H1 (cell line): ENCODE data around the gene RASGRP4. TPM values are rescaled to one million over a fixed set of nuclear protein-coding genes. Genes with fewer than 3 reads are reported as not detected.

Experiments
- CTCF ChIA-PET: fragments of 300-600 bp; sonication (Branson Sonifier 250); formaldehyde crosslinking; loops from one replicate; lab custom pipeline; 2021; ENCODE audit not compliant: partially characterized antibody; lab: Charles Lee
- POLR2A ChIA-PET: fragments of 300-600 bp; sonication (Branson Sonifier 250); formaldehyde crosslinking; loops from one replicate; lab custom pipeline; 2021; ENCODE audit warnings: inconsistent platforms; ENCODE audit not compliant: partially characterized antibody; lab: Charles Lee
- DNase-seq, 2 experiments: peaks; one replicate each; pipeline versions ENCODE4 v3.0.0 to v3.0.0-alpha.2; 2010 to 2022; ENCODE audit warnings: low spot score in 2 of 2, low read depth in 1 of 2, mixed read lengths in 1 of 2
- FAIRE-seq: peaks from 2 replicates; lab custom pipeline; 2011; peaks lifted over from hg19 to GRCh38; lab: Jason Lieb, UNC
- H2AFZ ChIP-seq: 2 replicates; pipeline ENCODE4 v1.8.1; 2012; ENCODE audit warnings: low read length, inconsistent platforms
- H2AK5ac ChIP-seq: 2 replicates; pipeline ENCODE4 v1.6.1; 2013; ENCODE audit warnings: low read depth, low read length
- H2BK120ac ChIP-seq: replicated peaks from 2 replicates; pipeline ENCODE3; 2013; ENCODE audit warnings: low read depth, low read length, inconsistent platforms
- H2BK12ac ChIP-seq: 2 replicates; pipeline ENCODE4 v1.6.1; 2013; ENCODE audit warnings: low read depth, low read length
- H2BK15ac ChIP-seq: 2 replicates; pipeline ENCODE4 v1.6.1; 2013; ENCODE audit warnings: low read length
- H2BK20ac ChIP-seq: 2 replicates; pipeline ENCODE4 v1.6.1; 2013; ENCODE audit warnings: low read length
- H2BK5ac ChIP-seq: 2 replicates; pipeline ENCODE4 v1.6.1; 2013; ENCODE audit warnings: low read depth, low read length
- H3K14ac ChIP-seq: 2 replicates; pipeline ENCODE4 v1.6.1; 2013; ENCODE audit warnings: inconsistent platforms; ENCODE audit not compliant: insufficient read length
- H3K18ac ChIP-seq: 2 replicates; pipeline ENCODE4 v1.6.1; 2013; ENCODE audit warnings: low read length; ENCODE audit errors: extremely low read depth
- H3K23ac ChIP-seq: 2 replicates; pipeline ENCODE4 v1.6.1; 2013; ENCODE audit warnings: inconsistent platforms; ENCODE audit not compliant: insufficient read length
- H3K23me2 ChIP-seq: 2 replicates; pipeline ENCODE4 v1.6.1; 2013; ENCODE audit warnings: low read depth, low read length
- H3K27ac ChIP-seq: 2 replicates; pipeline ENCODE4 v1.6.1; 2011; ENCODE audit warnings: low read depth, low read length, inconsistent platforms
- H3K27me3 ChIP-seq, 4 experiments: replicated peaks in 1 of 4; 1 replicate in 1 of 4; 2 replicates in 3 of 4; pipeline versions ENCODE4 v1.6.1 to v1.8.1; 2011 to 2013; ENCODE audit warnings: low read length in 3 of 4, mild to moderate bottlenecking in 3 of 4, inconsistent platforms in 2 of 4, mixed read lengths in 2 of 4, moderate library complexity in 1 of 4; ENCODE audit not compliant: control insufficient read depth in 3 of 4, insufficient read depth in 3 of 4; ENCODE audit errors: extremely low read depth in 1 of 4
- H3K36me3 ChIP-seq, 4 experiments: 2 replicates each; pipeline versions ENCODE4 v1.6.1 to v1.8.1; 2011 to 2013; ENCODE audit warnings: mild to moderate bottlenecking in 4 of 4, low read length in 3 of 4, moderate library complexity in 2 of 4, control low read depth in 1 of 4, inconsistent platforms in 1 of 4; ENCODE audit not compliant: insufficient read depth in 4 of 4, control insufficient read depth in 2 of 4
- H3K4ac ChIP-seq: replicated peaks from 2 replicates; pipeline ENCODE3; 2013; ENCODE audit warnings: low read length, low read depth, mixed read lengths, inconsistent platforms; ENCODE audit not compliant: insufficient read length
- H3K4me1 ChIP-seq, 4 experiments: replicated peaks in 1 of 4; 1 replicate in 1 of 4; 2 replicates in 3 of 4; pipeline versions ENCODE4 v1.6.1 to v1.8.1; 2011 to 2013; ENCODE audit warnings: low read length in 3 of 4, inconsistent platforms in 2 of 4, mixed read lengths in 1 of 4; ENCODE audit not compliant: insufficient read depth in 4 of 4, control insufficient read depth in 3 of 4
- H3K4me2 ChIP-seq, 2 experiments: 2 replicates each; pipeline versions ENCODE4 v1.6.1 to v1.8.1; 2011 to 2013; ENCODE audit warnings: low read depth in 2 of 2, low read length in 2 of 2, control low read depth in 1 of 2, inconsistent platforms in 1 of 2, mild to moderate bottlenecking in 1 of 2; ENCODE audit not compliant: insufficient read depth in 1 of 2
- H3K4me3 ChIP-seq, 4 experiments: fragments of 200-600, 300-600 bp in 1 of 4; sonication (generic), shearing (Covaris generic), sonication (Bioruptor Twin) in 1 of 4; 2 replicates each; pipeline versions ENCODE4 v1.5.1 to v1.8.1; 2011 to 2016; ENCODE audit warnings: low read length in 4 of 4, low read depth in 3 of 4, control low read depth in 2 of 4, inconsistent platforms in 2 of 4, mild to moderate bottlenecking in 2 of 4, mixed read lengths in 1 of 4, moderate library complexity in 1 of 4; ENCODE audit not compliant: insufficient read depth in 2 of 4; ENCODE audit errors: extremely low read depth in 1 of 4
- H3K56ac ChIP-seq: replicated peaks from 2 replicates; pipeline ENCODE3; 2013; ENCODE audit warnings: low read depth, mild to moderate bottlenecking, mixed read lengths, low read length, inconsistent platforms; ENCODE audit not compliant: insufficient read length
- H3K79me1 ChIP-seq: 2 replicates; pipeline ENCODE4 v1.6.1; 2013; ENCODE audit warnings: low read depth, low read length, control low read depth
- H3K79me2 ChIP-seq, 2 experiments: 2 replicates each; pipeline versions ENCODE4 v1.6.1 to v1.8.1; 2012 to 2013; ENCODE audit warnings: low read length in 2 of 2, mild to moderate bottlenecking in 2 of 2, inconsistent platforms in 1 of 2; ENCODE audit not compliant: insufficient read depth in 2 of 2, control insufficient read depth in 1 of 2
- H3K9ac ChIP-seq, 4 experiments: replicated peaks in 1 of 4; 1 replicate in 1 of 4; 2 replicates in 3 of 4; pipeline versions ENCODE4 v1.6.1 to v1.8.1; 2011 to 2013; ENCODE audit warnings: low read depth in 3 of 4, low read length in 3 of 4, control low read depth in 2 of 4, mild to moderate bottlenecking in 2 of 4, moderate library complexity in 2 of 4, inconsistent platforms in 1 of 4; ENCODE audit errors: extremely low read depth in 1 of 4
- H3K9me3 ChIP-seq, 2 experiments: 2 replicates each; pipeline versions ENCODE4 v1.6.1 to v1.8.1; 2012 to 2013; ENCODE audit warnings: mild to moderate bottlenecking in 2 of 2, moderate library complexity in 2 of 2, control low read depth in 1 of 2, inconsistent platforms in 1 of 2, low read depth in 1 of 2, low read length in 1 of 2, mixed read lengths in 1 of 2; ENCODE audit not compliant: insufficient read depth in 2 of 2
- H4K20me1 ChIP-seq, 2 experiments: replicated peaks in 1 of 2; 2 replicates each; pipeline versions ENCODE3 to v1.8.1; 2011 to 2013; ENCODE audit warnings: inconsistent platforms in 2 of 2, low read length in 2 of 2, mild to moderate bottlenecking in 1 of 2; ENCODE audit not compliant: insufficient read depth in 2 of 2, control insufficient read depth in 1 of 2
- H4K5ac ChIP-seq: 2 replicates; pipeline ENCODE4 v1.6.1; 2013; ENCODE audit warnings: low read length, low read depth, mixed read lengths, inconsistent platforms; ENCODE audit not compliant: insufficient read length
- H4K8ac ChIP-seq: 2 replicates; pipeline ENCODE4 v1.8.0; 2013; ENCODE audit warnings: mild to moderate bottlenecking, moderate library complexity, low read length, inconsistent platforms; ENCODE audit not compliant: insufficient read depth; ENCODE audit errors: extremely low read depth
- H4K91ac ChIP-seq: replicated peaks from 2 replicates; pipeline ENCODE3; 2013; ENCODE audit warnings: low read length, mixed read lengths, inconsistent platforms; ENCODE audit not compliant: insufficient read length
- EGR1 ChIP-seq: IDR thresholded peaks from 2 replicates; pipeline ENCODE4 v1.6.1; 2011; ENCODE audit warnings: low read depth, low read length, borderline replicate concordance
- GTF2F1 ChIP-seq: IDR thresholded peaks from 2 replicates; pipeline ENCODE4 v1.6.1; 2012; ENCODE audit warnings: low read depth, low read length, improper control_type of control experiment, borderline replicate concordance
- TBP ChIP-seq: IDR thresholded peaks from 2 replicates; pipeline ENCODE4 v1.6.1; 2011; ENCODE audit warnings: low read depth, low read length, improper control_type of control experiment
- TCF12 ChIP-seq: IDR thresholded peaks from 2 replicates; pipeline ENCODE4 v1.6.1; 2011; ENCODE audit warnings: low read depth, mild to moderate bottlenecking, low read length
- WGBS, 2 experiments: shearing (Covaris generic) in 1 of 2; methylation state at CpG; one replicate each; pipeline versions ENCODE4 v1.1.6 to v1.1.7; 2013 to 2015; ENCODE audit warnings: low lambda C conversion rate in 2 of 2, mixed read lengths in 2 of 2, inconsistent platforms in 1 of 2, low coverage in 1 of 2, missing lambda C conversion rate in 1 of 2; ENCODE audit not compliant: insufficient replicate concordance in 2 of 2, insufficient coverage in 1 of 2, insufficient read length in 1 of 2; ENCODE audit errors: extremely low coverage in 1 of 2, missing lambda C conversion rate in 1 of 2; 5-methylcytosine and 5-hydroxymethylcytosine counted together
- polyA plus RNA-seq, 7 experiments: library from polyadenylated mRNA; depleted of rRNA in 3 of 7; stranded (reverse) in 5 of 7; unstranded in 2 of 7; fragments of >200 nt in 5 of 7; fragments of 200-250 nt in 2 of 7; gene quantifications; 1 replicate in 5 of 7; 2 replicates in 1 of 7; 4 replicates in 1 of 7; pipeline versions ENCODE4 v1.2.1 to v1.2.3, GENCODE V29; 2011 to 2013; ENCODE audit warnings: missing spikeins in 2 of 7, mixed read lengths in 2 of 7
- total RNA-seq: library from RNA; stranded (reverse); fragmentation: NEBNext Ultra II Directional; extraction: Animal tissue kit (Norgen Biotek cat#: 25700); gene quantifications from 2 replicates; pipeline ENCODE4 v1.2.1, GENCODE V29; 2021

Gene RASGRP4
- total and polyA plus RNA-seq, 2 of the 8 experiments (the other 6 are each of a cell fraction or from before 2014, with no cell fraction given): 1.9 to 3.1 TPM

GRCh38 chr19:38440592-38440991 is 14.6 kb upstream of the RASGRP4 start:
- Histone ChIP-seq H3K56ac (no peak overlapping the region), H3K4me1 (peaks cover 0 to 5% (median 3%) of the 10 kb centered on the region in 4 experiments; a peak in 5 of 7 replicates), H2BK120ac (no peak overlapping the region), H3K4ac (no peak overlapping the region), H3K23ac (no peak overlapping the region), H3K79me2 (peaks cover 0 to 8% of the 10 kb centered on the region in 2 experiments; a peak in 1 of 4 replicates), H2BK20ac (no peak overlapping the region), H2AFZ (no peak overlapping the region), H3K23me2 (no peaks in the 10 kb centered on the region), H4K8ac (no peak overlapping the region; the same call in 1 of the 2 replicates), H2BK5ac (no peak overlapping the region), H3K4me3 (no peak overlapping the region), H3K27me3 (no peaks in the 10 kb centered on the region), H3K14ac (no peak overlapping the region), H4K91ac (no peak overlapping the region), H3K27ac (no peak overlapping the region), H4K20me1 (peaks cover 0 to 2% of the 10 kb centered on the region in 2 experiments), H2BK12ac (no peak overlapping the region), H3K18ac (no peak overlapping the region), H2BK15ac (no peak overlapping the region), H3K9me3 (no peaks in the 10 kb centered on the region), H2AK5ac (no peak overlapping the region), H3K36me3 (peaks cover 0 to 4% (median 3%) of the 10 kb centered on the region in 4 experiments; a peak in 4 of 8 replicates), H3K79me1 (no peaks in the 10 kb centered on the region), H3K4me2 (no peak overlapping the region), H4K5ac (no peak overlapping the region), H3K9ac (no peak overlapping the region)
- DNase-seq (no peak), FAIRE-seq (no peak)
- CTCF ChIA-PET: interaction anchor here (0.6 to 2.9 kb wide), 7 partner anchors 8 to 37 kb away, joined by 3 to 35 read pairs (median 4); partner anchors contain the start of genes FAM98C and RASGRP4
- POLR2A ChIA-PET: interaction anchor here (0.7 to 2.6 kb wide), 6 partner anchors 12 to 98 kb away, joined by 3 to 9 read pairs (median 4); partner anchors contain the start of genes FAM98C and RASGRP4
- TF ChIP-seq EGR1 (no peak), TBP (no peak), GTF2F1 (no peak), TCF12 (no peak)
- WGBS, 2 experiments: 85% methylated on average over 14 of the region's 14 CpGs; no CpG with 5 or more reads in 1 of the 2 experiments
